ENCODE measurements around the gene METTL27. TPM values are rescaled to one million over a fixed set of nuclear protein-coding genes. Genes with fewer than 3 reads are reported as not detected.

Gene METTL27
- polyA plus RNA-seq, 1 experiment = 1.5 TPM

DNA sequence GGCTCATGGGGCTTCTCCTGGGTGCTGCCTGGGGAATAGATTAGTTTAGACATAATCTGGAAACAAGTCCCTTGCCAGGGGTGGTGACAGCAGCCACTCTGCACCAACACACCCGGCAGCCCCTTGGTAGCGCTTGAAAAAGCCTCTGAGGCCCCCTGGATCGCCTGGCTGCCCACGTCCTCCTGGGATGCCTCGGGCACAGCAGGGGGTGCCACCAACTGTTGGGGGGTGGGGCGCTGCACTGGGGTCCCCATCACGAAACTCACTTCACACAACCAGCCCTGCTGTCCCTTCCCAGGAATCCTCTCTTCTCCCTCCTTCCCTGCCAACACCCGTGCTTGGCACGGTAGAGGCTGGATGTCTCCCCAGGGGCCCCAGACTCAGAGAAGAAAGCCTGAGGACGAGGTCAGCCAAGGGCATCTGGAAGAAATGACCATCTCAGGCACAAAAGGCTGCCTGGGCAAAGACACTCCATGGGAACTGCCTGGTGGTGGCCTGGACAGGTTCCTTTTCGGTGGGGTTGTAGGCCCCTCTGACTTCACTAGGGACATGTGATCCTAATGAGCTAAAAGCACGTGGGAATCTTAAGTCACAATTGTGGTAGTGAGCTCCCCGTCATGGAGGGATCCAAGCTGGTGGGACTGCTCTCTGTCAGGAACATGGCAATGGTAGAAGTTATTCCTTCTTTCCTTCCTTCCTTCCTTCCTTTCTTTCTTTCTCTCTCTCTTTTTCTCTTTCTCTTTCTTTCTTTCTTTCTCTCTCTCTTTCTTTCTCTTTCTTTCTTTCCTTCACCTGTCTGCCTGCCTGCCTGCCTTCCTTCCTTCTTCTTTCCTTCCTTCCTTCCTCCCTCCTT, 30.0 kb upstream of the METTL27 start:
- ChIA-PET CTCF (interaction anchor here (0.7 to 3.3 kb wide), 3 partner anchors 154 to 167 kb away, joined by 3 to 22 read pairs (median 4); no protein-coding TSS in a partner anchor), POLR2A (interaction anchor here (0.6 kb wide), 1 partner anchor 89 kb away, joined by 5 read pairs; no protein-coding TSS in a partner anchor)
- Histone ChIP-seq H3K27me3 (ENCODE audit: control insufficient read depth, insufficient read depth, low read length) (no peaks in the 10 kb centered on the region), H3K36me3 (ENCODE audit: control insufficient read depth, insufficient read depth, low read length) (no peaks in the 10 kb centered on the region), H3K4me3 (ENCODE audit: low read depth, low read length) (no peak overlapping the region)
- DNase-seq (ENCODE audit: low read depth) = no peak
- TF ChIP-seq, protein P1, sequence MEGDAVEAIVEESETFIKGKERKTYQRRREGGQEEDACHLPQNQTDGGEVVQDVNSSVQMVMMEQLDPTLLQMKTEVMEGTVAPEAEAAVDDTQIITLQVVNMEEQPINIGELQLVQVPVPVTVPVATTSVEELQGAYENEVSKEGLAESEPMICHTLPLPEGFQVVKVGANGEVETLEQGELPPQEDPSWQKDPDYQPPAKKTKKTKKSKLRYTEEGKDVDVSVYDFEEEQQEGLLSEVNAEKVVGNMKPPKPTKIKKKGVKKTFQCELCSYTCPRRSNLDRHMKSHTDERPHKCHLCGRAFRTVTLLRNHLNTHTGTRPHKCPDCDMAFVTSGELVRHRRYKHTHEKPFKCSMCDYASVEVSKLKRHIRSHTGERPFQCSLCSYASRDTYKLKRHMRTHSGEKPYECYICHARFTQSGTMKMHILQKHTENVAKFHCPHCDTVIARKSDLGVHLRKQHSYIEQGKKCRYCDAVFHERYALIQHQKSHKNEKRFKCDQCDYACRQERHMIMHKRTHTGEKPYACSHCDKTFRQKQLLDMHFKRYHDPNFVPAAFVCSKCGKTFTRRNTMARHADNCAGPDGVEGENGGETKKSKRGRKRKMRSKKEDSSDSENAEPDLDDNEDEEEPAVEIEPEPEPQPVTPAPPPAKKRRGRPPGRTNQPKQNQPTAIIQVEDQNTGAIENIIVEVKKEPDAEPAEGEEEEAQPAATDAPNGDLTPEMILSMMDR (IDR thresholded peaks at IDR 0.05; ENCODE audit: insufficient read depth, low read depth, low read length) = no peak

DNA sequence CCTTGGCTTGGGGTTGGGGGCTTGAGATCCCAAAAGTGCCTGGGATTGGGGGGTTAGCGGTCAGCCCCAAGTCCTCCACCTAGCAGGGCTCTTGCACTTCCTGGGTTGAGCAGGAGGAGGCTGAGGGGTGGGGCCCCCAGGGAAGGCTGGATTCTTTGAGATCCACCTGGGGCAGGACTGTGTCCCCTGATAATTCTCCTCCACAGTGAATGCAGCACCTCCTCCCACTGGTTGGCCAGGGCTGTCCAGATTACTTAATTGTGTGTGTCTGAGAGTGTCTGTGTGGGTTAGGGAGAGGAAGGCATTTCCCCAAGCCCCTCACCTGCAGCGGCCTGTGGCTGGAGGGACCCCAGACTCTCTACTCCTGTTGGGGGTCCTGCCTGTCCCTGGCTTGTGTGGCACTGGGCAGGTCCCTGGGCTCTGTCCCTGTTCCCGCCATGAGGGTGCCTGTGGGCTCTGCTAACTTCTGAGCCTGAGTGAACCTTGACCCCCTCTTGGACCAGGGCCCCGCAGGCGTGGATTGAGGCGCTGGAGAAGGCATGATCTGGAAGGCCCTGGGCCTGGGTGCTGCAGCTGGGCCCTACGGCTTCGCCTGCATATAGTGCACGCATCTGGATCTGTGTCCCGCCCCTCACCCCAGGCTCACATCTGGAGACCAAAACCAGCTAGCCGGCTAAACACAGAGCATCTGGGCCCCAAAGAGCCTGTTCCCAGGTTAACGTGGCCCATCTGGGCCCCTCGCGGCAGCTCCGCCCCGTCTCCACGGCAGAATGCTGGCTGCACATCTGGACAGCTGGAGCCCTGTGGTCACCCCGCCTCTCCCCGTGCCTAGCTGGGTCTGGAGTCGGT, 29.1 kb upstream of the METTL27 start:
- ChIA-PET POLR2A (no interaction called here), CTCF (interaction anchor here (0.7 to 1.0 kb wide), 2 partner anchors 155 to 168 kb away, joined by 3 to 4 read pairs; no protein-coding TSS in a partner anchor)
- H3K4me3 ChIP-seq (ENCODE audit: low read depth, low read length) = no peak overlapping the region
- H3K27me3 ChIP-seq (ENCODE audit: control insufficient read depth, insufficient read depth, low read length) = no peaks in the 10 kb centered on the region
- TF ChIP-seq, protein P1 (IDR thresholded peaks at IDR 0.05; ENCODE audit: insufficient read depth, low read depth, low read length) = no peak
- H3K36me3 ChIP-seq (ENCODE audit: control insufficient read depth, insufficient read depth, low read length) = no peaks in the 10 kb centered on the region
- no peak for DNase-seq (ENCODE audit: low read depth)

DNA sequence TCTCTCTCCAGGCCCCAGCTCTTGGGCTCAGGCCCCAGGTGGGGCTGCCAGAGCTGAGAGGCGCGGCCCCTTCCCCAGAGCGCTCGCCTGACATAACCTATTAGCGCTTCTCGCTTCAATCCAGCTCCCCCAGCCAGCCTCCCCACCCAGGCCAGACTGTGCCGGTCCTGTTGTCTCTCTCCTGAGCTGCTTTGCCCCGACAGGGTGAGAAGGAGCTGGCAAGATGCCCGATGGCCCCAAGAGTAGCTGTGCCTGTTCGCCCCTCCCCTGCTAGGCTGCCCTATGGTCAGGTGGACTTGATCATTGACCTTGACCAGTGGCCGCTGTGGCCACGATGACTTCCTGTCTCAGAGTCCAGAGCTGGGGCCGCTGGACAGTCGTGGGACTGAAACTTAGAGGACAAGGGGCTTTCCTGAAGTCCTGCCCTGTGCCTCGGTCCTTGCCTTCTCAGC, 27.8 kb upstream of the METTL27 start:
- TF ChIP-seq, protein P1 (IDR thresholded peaks at IDR 0.05; ENCODE audit: insufficient read depth, low read depth, low read length) = no peak
- H3K27me3 ChIP-seq (ENCODE audit: control insufficient read depth, insufficient read depth, low read length) = no peaks in the 10 kb centered on the region
- no peak for DNase-seq (ENCODE audit: low read depth)
- no peak overlapping the region for H3K4me3 ChIP-seq (ENCODE audit: low read depth, low read length)
- ChIA-PET POLR2A (interaction anchor here (0.6 kb wide), 1 partner anchor 130 kb away, joined by 14 read pairs; no protein-coding TSS in a partner anchor), CTCF (interaction anchor here (0.9 to 1.2 kb wide), 3 partner anchors 156 to 531 kb away, joined by 3 to 9 read pairs (median 5); no protein-coding TSS in a partner anchor)
- no peaks in the 10 kb centered on the region for H3K36me3 ChIP-seq (ENCODE audit: control insufficient read depth, insufficient read depth, low read length)

DNA sequence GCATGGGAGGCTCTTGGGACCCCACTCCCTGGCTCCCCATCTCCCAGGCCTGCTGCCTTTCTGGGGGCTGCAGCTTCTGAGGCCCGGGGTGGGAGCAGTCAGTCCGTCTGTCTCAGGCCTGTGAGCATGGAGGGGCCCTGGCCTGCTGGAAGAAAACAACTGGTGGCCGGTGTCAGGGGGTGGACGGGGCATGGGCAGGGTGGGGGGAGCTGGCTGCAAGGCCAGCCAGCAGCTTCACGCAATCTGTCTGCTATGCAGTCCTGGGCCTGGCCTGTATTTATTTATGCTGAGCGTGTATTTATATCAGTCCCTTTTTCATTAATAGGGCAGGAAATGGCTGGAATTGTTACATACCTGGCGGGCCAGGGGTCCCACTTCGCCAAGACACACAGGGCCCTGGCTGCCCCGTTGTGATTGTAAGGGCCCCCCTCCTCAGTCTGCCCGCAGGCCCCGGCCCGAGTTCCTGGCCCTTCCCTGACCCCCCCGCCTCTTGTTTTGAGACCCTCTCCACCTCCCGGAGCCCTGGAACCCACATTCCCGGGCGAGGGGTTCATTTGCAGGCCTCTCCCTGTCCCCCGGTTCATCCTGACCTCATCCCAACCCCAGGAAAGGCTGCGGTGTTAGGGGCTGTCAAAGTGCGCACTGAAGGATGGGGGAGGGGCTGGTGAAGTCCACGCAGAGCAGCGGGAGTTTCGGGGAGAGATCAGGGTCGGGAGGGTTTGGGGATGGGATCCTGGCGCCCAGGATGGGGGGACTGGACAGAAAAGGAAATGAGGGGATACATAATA, 26.9 kb upstream of the METTL27 start:
- ChIA-PET POLR2A (no interaction called here), CTCF (interaction anchor here (1.0 to 1.4 kb wide), 4 partner anchors 157 to 525 kb away, joined by 3 to 9 read pairs (median 4); no protein-coding TSS in a partner anchor)
- Histone ChIP-seq H3K27me3 (ENCODE audit: control insufficient read depth, insufficient read depth, low read length) (no peaks in the 10 kb centered on the region), H3K36me3 (ENCODE audit: control insufficient read depth, insufficient read depth, low read length) (no peaks in the 10 kb centered on the region), H3K4me3 (ENCODE audit: low read depth, low read length) (no peak overlapping the region)
- TF ChIP-seq, protein P1 (IDR thresholded peaks at IDR 0.05; ENCODE audit: insufficient read depth, low read depth, low read length) = no peak
- DNase-seq (ENCODE audit: low read depth) = no peak
